HG02852 (cell line): Measurements from ENCODE around the gene WBP1L.
"Not testable (repeated sequence)": the region's sequence is repeated elsewhere in the genome, so short reads cannot be mapped to it uniquely, and the experiment has no call there.

Source experiments
- ATAC-seq: cut with Tn5 transposase; IDR thresholded peaks from one replicate; pipeline ENCODE4 v1.9.1; 2021; ENCODE audit warnings: mild to moderate bottlenecking, moderate library complexity; ENCODE audit not compliant: unreplicated experiment

The WBP1L gene

GRCh38 chr10:102832987-102833386, 89.2 kb downstream of the WBP1L start:
- ATAC-seq = no peak

GRCh38 chr10:102834143-102834542, 90.4 kb downstream of the WBP1L start:
- ATAC-seq = no peak

- no peak for ATAC-seq
These were observed 91.3 kb downstream of the WBP1L start for GRCh38 chr10:102835007-102835482.

- ATAC-seq = no peak
These were observed 93.5 kb downstream of the WBP1L start, which contains the start of gene CYP17A1 for GRCh38 chr10:102837230-102837721. CYP17A1 (minus strand) TSS chr10:102837413; CDS start chr10:102837361, 52 bp downstream.

- not testable (repeated sequence) for ATAC-seq
These were observed 94.7 kb downstream of the WBP1L start for GRCh38 chr10:102838276-102838927.

- no peak for ATAC-seq
These were observed 98.1 kb downstream of the WBP1L start for GRCh38 chr10:102841827-102842345.

- ATAC-seq = not testable (repeated sequence)
These were observed 99.4 kb downstream of the WBP1L start for GRCh38 chr10:102843139-102843538.

- not testable (repeated sequence) for ATAC-seq
These were observed 100.5 kb downstream of the WBP1L start for GRCh38 chr10:102844190-102844776.

GRCh38 chr10:102845352-102845902, 101.7 kb downstream of the WBP1L start:
- ATAC-seq = no peak

- no peak for ATAC-seq
These were observed 106.3 kb downstream of the WBP1L start for GRCh38 chr10:102850025-102850518.

GRCh38 chr10:102853237-102853636, 109.5 kb downstream of the WBP1L start:
- ATAC-seq = not testable (repeated sequence)

- not testable (repeated sequence) for ATAC-seq
These were observed 112.1 kb downstream of the WBP1L start for GRCh38 chr10:102855731-102856436.

- ATAC-seq = no peak
These were observed 113.1 kb downstream of the WBP1L start for GRCh38 chr10:102856758-102857424.

- no peak for ATAC-seq
These were observed 116.2 kb downstream of the WBP1L start for GRCh38 chr10:102859911-102860310.

GRCh38 chr10:102863660-102864059, 119.9 kb downstream of the WBP1L start:
- no peak for ATAC-seq

- ATAC-seq = no peak
These were observed 121.9 kb downstream of the WBP1L start for GRCh38 chr10:102865620-102866019.
